Measurements from ENCODE around the gene NTF4. TPM values are rescaled to one million over a fixed set of nuclear protein-coding genes. Genes with fewer than 3 reads are reported as not detected.

Gene NTF4
- total RNA-seq, 1 experiment from 2014 or later = 1.7 TPM

GRCh38 chr19:49103331-49104085 lies 38.9 kb upstream of the NTF4 start:
- Histone ChIP-seq H3K36me3 (ENCODE audit: control insufficient read depth in 1 of 2, insufficient read depth in 2 of 2, low read length in 2 of 2) (peaks cover 71 to 82% of the 10 kb centered on the region in 2 experiments), H2AFZ (ENCODE audit: low read depth, low read length, poor library complexity, severe bottlenecking) (no peak overlapping the region), H3K9me2 (ENCODE audit: insufficient read depth) (no peaks in the 10 kb centered on the region), H3K4me3 (replicated peaks in 1 of 2; ENCODE audit: low read depth in 1 of 2, low read length in 2 of 2) (no peak overlapping the region), H3K9ac (ENCODE audit: low read length) (no peak overlapping the region), H3K4me2 (ENCODE audit: low read length) (no peak overlapping the region), H3K27ac (ENCODE audit: low read depth, low read length) (no peak overlapping the region), H3K9me3 (ENCODE audit: control insufficient read depth in 1 of 2, insufficient read depth in 1 of 2, low read depth in 1 of 2, low read length in 2 of 2) (no peaks in the 10 kb centered on the region), H3K79me2 (ENCODE audit: insufficient read depth, low read length) (peaks cover 65% of the 10 kb centered on the region), H4K20me1 (ENCODE audit: insufficient read depth) (peaks cover 3% of the 10 kb centered on the region; the same call in 1 of the 2 replicates), H3K27me3 (ENCODE audit: insufficient read depth, low read length) (no peaks in the 10 kb centered on the region), H3K4me1 (ENCODE audit: control insufficient read depth in 1 of 2, insufficient read depth in 2 of 2, low read length in 2 of 2) (no peaks in the 10 kb centered on the region)
- ChIA-PET POLR2A (no interaction called here), RAD21 (ENCODE audit: low non-redundant PET in 1 of 2, low total read pairs in 2 of 2, uncharacterized antibody in 2 of 2, unreplicated experiment in 2 of 2) (no interaction called here), CTCF (no interaction called here)
- ATAC-seq = no peak
- TSS peak; percentile 15 for BruUV-seq (replicated peaks)
- TF ChIP-seq ZNF274 (IDR thresholded peaks at IDR 0.05; ENCODE audit: low read depth, low read length) (no peak), ZFX (IDR thresholded peaks at IDR 0.05) (no peak), POLR2AphosphoS5 (IDR thresholded peaks at IDR 0.05; ENCODE audit: low read depth, low read length) (no peak), EZH2phosphoT487 (IDR thresholded peaks at IDR 0.05; ENCODE audit: borderline replicate concordance) (no peak), REST (IDR thresholded peaks at IDR 0.05; ENCODE audit: low read depth) (no peak), SP1 (IDR thresholded peaks at IDR 0.05; ENCODE audit: low read depth) (no peak), EGR1 (IDR thresholded peaks at IDR 0.05; ENCODE audit: low read depth) (no peak), SRF (IDR thresholded peaks at IDR 0.05; ENCODE audit: low read depth) (no peak), ATF3 (IDR thresholded peaks at IDR 0.05) (no peak), POLR2A (IDR thresholded peaks at IDR 0.05; ENCODE audit: borderline replicate concordance, extremely low read depth, insufficient read depth, insufficient read length) (no peak), CEBPB (IDR thresholded peaks at IDR 0.05; ENCODE audit: low read depth) (no peak), CBX3 (IDR thresholded peaks at IDR 0.05; ENCODE audit: low read depth) (no peak), FOSL1 (IDR thresholded peaks at IDR 0.05; ENCODE audit: low read depth) (no peak), TCF7L2 (IDR thresholded peaks at IDR 0.05; ENCODE audit: borderline replicate concordance, extremely low read depth, insufficient read depth, insufficient read length) (no peak), MAX (IDR thresholded peaks at IDR 0.05) (no peak)
- intact Hi-C loops (cut with micrococcal nuclease) = no loop called here
- DNase-seq (ENCODE audit: low read depth, low spot score) = no peak
